ENCODE measurements around the gene CD9. TPM values are rescaled to one million over a fixed set of nuclear protein-coding genes. Genes with fewer than 3 reads are reported as not detected.
"Not testable (repeated sequence)": the region's sequence is repeated elsewhere in the genome, so short reads cannot be mapped to it uniquely, and the experiment has no call there.

Gene CD9
- polyA plus RNA-seq, 1 of the 3 experiments (the other 2 are of a cell fraction) = 76.6 TPM

GRCh38 chr12:6160049-6160649 is 40.1 kb upstream of the CD9 start:
- DNase-seq; H4K20me1 ChIP-seq (ENCODE audit: insufficient read depth); H3K27me3 ChIP-seq (ENCODE audit: insufficient read depth); POLR2A ChIA-PET; H3K4me2 ChIP-seq; H2AFZ ChIP-seq (ENCODE audit: low read depth); H3K4me3 ChIP-seq (ENCODE audit: low read depth in 2 of 2, low read length in 1 of 2); H3F3A ChIP-seq (replicated peaks; ENCODE audit: insufficient read depth); H3K79me2 ChIP-seq (ENCODE audit: insufficient read depth); H3K9me2 ChIP-seq; H3K9ac ChIP-seq; H3K36me3 ChIP-seq (replicated peaks in 1 of 2; ENCODE audit: control insufficient read depth in 1 of 2, insufficient read depth in 2 of 2, low read length in 1 of 2); H3K9me3 ChIP-seq: not testable (repeated sequence)
- peaks cover 0 to 27% of the 10 kb centered on the region in 2 experiments; a peak in 1 of 4 replicates for H3K4me1 ChIP-seq (ENCODE audit: control insufficient read depth in 1 of 2, insufficient read depth in 2 of 2, low read depth in 1 of 2, low read length in 1 of 2)
- peak overlapping the region in 1 of 2 experiments; percentile 67; a peak in 1 of 4 replicates for H3K27ac ChIP-seq (ENCODE audit: low read depth in 2 of 2, low read length in 1 of 2)
- CTCF ChIA-PET = interaction anchor here (3.4 kb wide), 1 partner anchor 118 kb away, joined by 17 read pairs; no protein-coding TSS in a partner anchor
- 96% methylated on average over 19 of the region's 19 CpGs for WGBS (ENCODE audit: low lambda C conversion rate)

GRCh38 chr12:6161124-6161882 is 38.9 kb upstream of the CD9 start:
- 80% methylated on average over 16 of the region's 16 CpGs for WGBS (ENCODE audit: low lambda C conversion rate)
- H3K4me1 ChIP-seq (ENCODE audit: control insufficient read depth in 1 of 2, insufficient read depth in 2 of 2, low read depth in 1 of 2, low read length in 1 of 2) = peaks cover 0 to 27% of the 10 kb centered on the region in 2 experiments; a peak in 1 of 4 replicates
- peak overlapping the region in 1 of 2 experiments; percentile 67; a peak in 1 of 4 replicates for H3K27ac ChIP-seq (ENCODE audit: low read depth in 2 of 2, low read length in 1 of 2)
- ChIA-PET CTCF (interaction anchor here (1.3 to 1.7 kb wide), 2 partner anchors 33 to 34 kb away, joined by 4 to 9 read pairs; no protein-coding TSS in a partner anchor), POLR2A (interaction anchor here (1.6 kb wide), 1 partner anchor 21 kb away, joined by 3 read pairs; no protein-coding TSS in a partner anchor)
- H3K36me3 ChIP-seq (replicated peaks in 1 of 2; ENCODE audit: control insufficient read depth in 1 of 2, insufficient read depth in 2 of 2, low read length in 1 of 2) = no peaks in the 10 kb centered on the region
- H2AFZ ChIP-seq (ENCODE audit: low read depth) = no peak overlapping the region
- no peaks in the 10 kb centered on the region for H4K20me1 ChIP-seq (ENCODE audit: insufficient read depth)
- H3K4me2 ChIP-seq = no peak overlapping the region
- H3K4me3 ChIP-seq (ENCODE audit: low read depth in 2 of 2, low read length in 1 of 2) = no peak overlapping the region
- DNase-seq = peak; percentile 36
- H3K9ac ChIP-seq = no peak overlapping the region
- H3K27me3 ChIP-seq (ENCODE audit: insufficient read depth) = no peaks in the 10 kb centered on the region
- TF ChIP-seq TCF12 (IDR thresholded peaks at IDR 0.05) = no peak
- TF ChIP-seq GABPA (IDR thresholded peaks at IDR 0.05; ENCODE audit: low read depth) = no peak
- no peak for TF ChIP-seq ELF1 (IDR thresholded peaks at IDR 0.05)
- no peak for TF ChIP-seq EZH2phosphoT487 (IDR thresholded peaks at IDR 0.05; ENCODE audit: borderline replicate concordance, low read depth)
- no peak for TF ChIP-seq FOXJ3 (CRISPR knock-in tag; IDR thresholded peaks at IDR 0.05)
- TF ChIP-seq EP300 (IDR thresholded peaks at IDR 0.05; ENCODE audit: borderline replicate concordance in 1 of 2, low read depth in 1 of 2, low read length in 1 of 2) = no peak
- no peak for TF ChIP-seq REST (IDR thresholded peaks at IDR 0.05; ENCODE audit: low read depth, low read length)
- no peak for TF ChIP-seq RFX5 (IDR thresholded peaks at IDR 0.05; ENCODE audit: low read length)
- no peak for TF ChIP-seq YY1 (IDR thresholded peaks at IDR 0.05; ENCODE audit: low read depth)
- TF ChIP-seq USF1 (IDR thresholded peaks at IDR 0.05; ENCODE audit: borderline replicate concordance, low read depth) = no peak
- TF ChIP-seq MAX (IDR thresholded peaks at IDR 0.05; ENCODE audit: low read depth) = no peak
- no peak for TF ChIP-seq CHD2 (IDR thresholded peaks at IDR 0.05; ENCODE audit: low read length, partially characterized antibody)
- no peak for TF ChIP-seq TEAD4 (IDR thresholded peaks at IDR 0.05; ENCODE audit: borderline replicate concordance, insufficient read depth)
- no peak for TF ChIP-seq SMC3 (IDR thresholded peaks at IDR 0.05; ENCODE audit: low read depth, low read length)
- no peak for TF ChIP-seq FOXM1 (IDR thresholded peaks at IDR 0.05; ENCODE audit: low read depth)
- H3K79me2 ChIP-seq (ENCODE audit: insufficient read depth) = no peaks in the 10 kb centered on the region
- peaks cover 5% of the 10 kb centered on the region for H3F3A ChIP-seq (replicated peaks; ENCODE audit: insufficient read depth)
- H3K9me3 ChIP-seq = no peaks in the 10 kb centered on the region
- no peaks in the 10 kb centered on the region for H3K9me2 ChIP-seq
